ENCODE results near the gene GSTM2. TPM values are rescaled to one million over a fixed set of nuclear protein-coding genes. Genes with fewer than 3 reads are reported as not detected.

Gene GSTM2
- total RNA-seq, 1 experiment from 2014 or later, result 0.84 TPM

- Mint-ChIP-seq H3K4me3 (ENCODE audit: unreplicated experiment) (peak within 1 kb of the TSS; percentile 96), H3K9me3 (ENCODE audit: unreplicated experiment) (no peaks in the 10 kb centered on the region), H3K27ac (ENCODE audit: unreplicated experiment) (peak within 1 kb of the TSS; percentile 86), H3K36me3 (ENCODE audit: insufficient read depth, unreplicated experiment) (peaks cover 17% of the 10 kb centered on the region), H3K4me1 (ENCODE audit: low read depth, unreplicated experiment) (peaks cover 16% of the 10 kb centered on the region), H3K27me3 (ENCODE audit: insufficient read depth, unreplicated experiment) (no peaks in the 10 kb centered on the region)
- Histone ChIP-seq H3K4me3 (ENCODE audit: low read depth, low read length) (peak within 1 kb of the TSS; percentile 80), H3K27me3 (replicated peaks; ENCODE audit: control insufficient read depth, insufficient read depth, low read length) (no peaks in the 10 kb centered on the region), H3K4me1 (peaks cover 15% of the 10 kb centered on the region), H3K36me3 (ENCODE audit: control insufficient read depth, insufficient read depth, low read length) (no peaks in the 10 kb centered on the region), H3K9me3 (no peaks in the 10 kb centered on the region)
- DNase-seq, result peak; percentile 79 to 81
- TF ChIP-seq, protein P1, sequence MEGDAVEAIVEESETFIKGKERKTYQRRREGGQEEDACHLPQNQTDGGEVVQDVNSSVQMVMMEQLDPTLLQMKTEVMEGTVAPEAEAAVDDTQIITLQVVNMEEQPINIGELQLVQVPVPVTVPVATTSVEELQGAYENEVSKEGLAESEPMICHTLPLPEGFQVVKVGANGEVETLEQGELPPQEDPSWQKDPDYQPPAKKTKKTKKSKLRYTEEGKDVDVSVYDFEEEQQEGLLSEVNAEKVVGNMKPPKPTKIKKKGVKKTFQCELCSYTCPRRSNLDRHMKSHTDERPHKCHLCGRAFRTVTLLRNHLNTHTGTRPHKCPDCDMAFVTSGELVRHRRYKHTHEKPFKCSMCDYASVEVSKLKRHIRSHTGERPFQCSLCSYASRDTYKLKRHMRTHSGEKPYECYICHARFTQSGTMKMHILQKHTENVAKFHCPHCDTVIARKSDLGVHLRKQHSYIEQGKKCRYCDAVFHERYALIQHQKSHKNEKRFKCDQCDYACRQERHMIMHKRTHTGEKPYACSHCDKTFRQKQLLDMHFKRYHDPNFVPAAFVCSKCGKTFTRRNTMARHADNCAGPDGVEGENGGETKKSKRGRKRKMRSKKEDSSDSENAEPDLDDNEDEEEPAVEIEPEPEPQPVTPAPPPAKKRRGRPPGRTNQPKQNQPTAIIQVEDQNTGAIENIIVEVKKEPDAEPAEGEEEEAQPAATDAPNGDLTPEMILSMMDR (IDR thresholded peaks at IDR 0.05; ENCODE audit: insufficient read depth in 1 of 2, low read depth in 1 of 2, low read length in 1 of 2, severe bottlenecking in 1 of 2, unreplicated experiment in 1 of 2), result no peak
- ChIA-PET CTCF (interaction anchor here (1.0 to 1.5 kb wide), 5 partner anchors 20 to 365 kb away, joined by 3 to 8 read pairs (median 3); partner anchors contain the start of gene AHCYL1), POLR2A (interaction anchor here (0.6 to 1.6 kb wide), 3 partner anchors 36 to 484 kb away, joined by 3 to 10 read pairs (median 3); partner anchors contain the start of genes GNAI3 and GSTM4)
- BruUV-seq (replicated peaks), result TSS peak; percentile 68
- intact Hi-C loops (cut with micrococcal nuclease; ENCODE audit: unreplicated experiment), result loop anchor here (1.0 kb wide), 1 partner anchor 73 kb away; no protein-coding TSS in a partner anchor
Observed at GRCh38 chr1:109619576-109620400, 48.1 kb upstream of the GSTM2 start, which contains the start of the genes AMPD2 and GNAT2. AMPD2 (plus strand) TSS chr1:109619837; CDS start chr1:109621176, 1,339 bp downstream. GNAT2 (minus strand) TSS chr1:109619616; CDS start chr1:109612870, 6,746 bp downstream.

GRCh38 chr1:109620401-109620791, 47.5 kb upstream of the GSTM2 start:
- Histone ChIP-seq H3K4me1 (peaks cover 15% of the 10 kb centered on the region), H3K9me3 (no peaks in the 10 kb centered on the region), H3K36me3 (ENCODE audit: control insufficient read depth, insufficient read depth, low read length) (no peaks in the 10 kb centered on the region), H3K27me3 (replicated peaks; ENCODE audit: control insufficient read depth, insufficient read depth, low read length) (no peaks in the 10 kb centered on the region), H3K4me3 (ENCODE audit: low read depth, low read length) (peak overlapping the region; percentile 80)
- no peaks in the 10 kb centered on the region for H3K27me3 Mint-ChIP-seq (ENCODE audit: insufficient read depth, unreplicated experiment)
- POLR2A ChIA-PET, result interaction anchor here (0.7 to 1.6 kb wide), 2 partner anchors 35 to 72 kb away, joined by 3 to 10 read pairs; partner anchors contain the start of genes GNAI3 and GSTM4
- peak overlapping the region; percentile 96 for H3K4me3 Mint-ChIP-seq (ENCODE audit: unreplicated experiment)
- peak overlapping the region; percentile 86 for H3K27ac Mint-ChIP-seq (ENCODE audit: unreplicated experiment)
- intact Hi-C loops (cut with micrococcal nuclease; ENCODE audit: unreplicated experiment), result loop anchor here (1.0 kb wide), 1 partner anchor 74 kb away; no protein-coding TSS in a partner anchor
- peak; percentile 40 to 46 for DNase-seq
- CTCF ChIA-PET, result interaction anchor here (0.8 to 1.5 kb wide), 6 partner anchors 10 to 364 kb away, joined by 3 to 8 read pairs (median 3); partner anchors contain the start of gene AHCYL1
- peaks cover 16% of the 10 kb centered on the region for H3K4me1 Mint-ChIP-seq (ENCODE audit: low read depth, unreplicated experiment)
- TSS peak; percentile 32 for BruUV-seq (replicated peaks)
- TF ChIP-seq, protein P1 (IDR thresholded peaks at IDR 0.05; ENCODE audit: insufficient read depth in 1 of 2, low read depth in 1 of 2, low read length in 1 of 2, severe bottlenecking in 1 of 2, unreplicated experiment in 1 of 2), result no peak
- H3K36me3 Mint-ChIP-seq (ENCODE audit: insufficient read depth, unreplicated experiment), result peaks cover 17% of the 10 kb centered on the region
- H3K9me3 Mint-ChIP-seq (ENCODE audit: unreplicated experiment), result no peaks in the 10 kb centered on the region

- H3K4me1 ChIP-seq, result peaks cover 15% of the 10 kb centered on the region
- intact Hi-C loops (cut with micrococcal nuclease; ENCODE audit: unreplicated experiment), result loop anchor here (1.0 kb wide), 1 partner anchor 75 kb away; no protein-coding TSS in a partner anchor
- no peaks in the 10 kb centered on the region for H3K9me3 Mint-ChIP-seq (ENCODE audit: unreplicated experiment)
- peaks cover 17% of the 10 kb centered on the region for H3K36me3 Mint-ChIP-seq (ENCODE audit: insufficient read depth, unreplicated experiment)
- peak overlapping the region; percentile 86 for H3K27ac Mint-ChIP-seq (ENCODE audit: unreplicated experiment)
- TF ChIP-seq, protein P1 (IDR thresholded peaks at IDR 0.05; ENCODE audit: insufficient read depth in 1 of 2, low read depth in 1 of 2, low read length in 1 of 2, severe bottlenecking in 1 of 2, unreplicated experiment in 1 of 2), result no peak
- ChIA-PET CTCF (interaction anchor here (0.8 to 1.5 kb wide), 6 partner anchors 9 to 364 kb away, joined by 3 to 8 read pairs (median 3); partner anchors contain the start of gene AHCYL1), POLR2A (interaction anchor here (0.7 kb wide), 1 partner anchor 35 kb away, joined by 3 read pairs; the partner anchor contains the start of gene GSTM4)
- H3K4me3 ChIP-seq (ENCODE audit: low read depth, low read length), result peak overlapping the region; percentile 80
- H3K4me3 Mint-ChIP-seq (ENCODE audit: unreplicated experiment), result peak overlapping the region; percentile 96
- no peaks in the 10 kb centered on the region for H3K27me3 Mint-ChIP-seq (ENCODE audit: insufficient read depth, unreplicated experiment)
- no TSS peak for BruUV-seq (replicated peaks)
- no peaks in the 10 kb centered on the region for H3K9me3 ChIP-seq
- peak; percentile 86 for DNase-seq
- no peaks in the 10 kb centered on the region for H3K27me3 ChIP-seq (replicated peaks; ENCODE audit: control insufficient read depth, insufficient read depth, low read length)
- no peaks in the 10 kb centered on the region for H3K36me3 ChIP-seq (ENCODE audit: control insufficient read depth, insufficient read depth, low read length)
- peaks cover 16% of the 10 kb centered on the region for H3K4me1 Mint-ChIP-seq (ENCODE audit: low read depth, unreplicated experiment)
Observed at GRCh38 chr1:109620841-109621286, 47.0 kb upstream of the GSTM2 start.
